OCI-LY7 (cell line): ENCODE data around the gene ZNF737. TPM values are rescaled to one million over a fixed set of nuclear protein-coding genes. Genes with fewer than 3 reads are reported as not detected.
"Not testable (repeated sequence)": the region's sequence is repeated elsewhere in the genome, so short reads cannot be mapped to it uniquely, and the experiment has no call there.

Experiments
- BruUV-seq: library from RNA; stranded (reverse); fragments of 400-500 nt; replicated peaks from 2 replicates; lab custom pipeline; 2021; lab: Mats Ljungman, UMichigan
- CTCF ChIA-PET: fragments of 300-600 bp; sonication (Branson Sonifier 250); formaldehyde crosslinking; loops from one replicate; lab custom pipeline; 2022; ENCODE audit warnings: antibody characterized with exemption; ENCODE audit not compliant: unreplicated experiment; lab: Charles Lee
- POLR2A ChIA-PET: fragments of 300-600 bp; sonication (Branson Sonifier 250); formaldehyde crosslinking; loops from one replicate; lab custom pipeline; 2022; ENCODE audit warnings: antibody characterized with exemption; lab: Charles Lee
- DNase-seq: peaks from one replicate; pipeline ENCODE4 v3.0.0-alpha.2; 2015; ENCODE audit warnings: low spot score
- H2AFZ ChIP-seq: fragments of 200-600 bp; sonication (generic), shearing (Covaris generic); 2 replicates; pipeline ENCODE4 v1.6.1; 2014; ENCODE audit warnings: mild to moderate bottlenecking, antibody characterized with exemption, low read length, moderate library complexity
- H3K27ac ChIP-seq: fragments of 200-600 bp; sonication (generic); 2 replicates; pipeline ENCODE4 v1.5.1; 2014; ENCODE audit warnings: mixed run types, low read depth, mild to moderate bottlenecking, moderate library complexity, low read length, inconsistent platforms; ENCODE audit not compliant: poor library complexity, severe bottlenecking
- H3K36me3 ChIP-seq: fragments of 200-600 bp; sonication (generic); 2 replicates; pipeline ENCODE4 v1.6.1; 2014; ENCODE audit warnings: mild to moderate bottlenecking, antibody characterized with exemption, low read length, moderate library complexity, mixed read lengths; ENCODE audit not compliant: insufficient read depth
- H3K4me1 ChIP-seq: fragments of 200-600 bp; sonication (generic); 2 replicates; pipeline ENCODE4 v1.5.1; 2014; ENCODE audit warnings: mild to moderate bottlenecking, low read length; ENCODE audit not compliant: insufficient read depth, poor library complexity, severe bottlenecking
- H3K4me2 ChIP-seq: fragments of 200-600 bp; sonication (generic); 2 replicates; pipeline ENCODE4 v1.6.1; 2014; ENCODE audit warnings: mild to moderate bottlenecking, low read length
- H3K4me3 ChIP-seq: fragments of 200-600 bp; sonication (generic); 2 replicates; pipeline ENCODE4 v1.5.1; 2014; ENCODE audit warnings: mild to moderate bottlenecking, low read depth, low read length; ENCODE audit not compliant: poor library complexity, severe bottlenecking
- H3K79me2 ChIP-seq: fragments of 200-600 bp; sonication (generic); 2 replicates; pipeline ENCODE4 v1.6.1; 2016; ENCODE audit warnings: low read depth, mild to moderate bottlenecking, low read length, moderate library complexity, mixed read lengths; ENCODE audit not compliant: insufficient read depth
- H3K9me2 ChIP-seq: fragments of 200-600 bp; sonication (generic); 2 replicates; pipeline ENCODE4 v1.6.1; 2016; ENCODE audit warnings: mild to moderate bottlenecking, low read length, mixed read lengths; ENCODE audit not compliant: insufficient read depth
- H3K9me3 ChIP-seq: fragments of 200-600 bp; sonication (generic); 2 replicates; pipeline ENCODE4 v1.6.1; 2014; ENCODE audit warnings: mild to moderate bottlenecking, mixed run types, low read length, mixed read lengths
- H4K20me1 ChIP-seq: fragments of 200-600 bp; sonication (generic); 2 replicates; pipeline ENCODE4 v1.6.1; 2014; ENCODE audit warnings: mild to moderate bottlenecking, antibody characterized with exemption, low read length, moderate library complexity, mixed read lengths; ENCODE audit not compliant: insufficient read depth
- EZH2phosphoT487 ChIP-seq: fragments of 200-600 bp; sonication (generic); IDR thresholded peaks from 2 replicates; pipeline ENCODE4 v1.6.1; 2018; ENCODE audit warnings: low read depth, borderline replicate concordance, mild to moderate bottlenecking, mixed run types, antibody characterized with exemption, low read length, moderate library complexity, mixed read lengths
- intact Hi-C: fragments of 100-400 bp; cut with micrococcal nuclease; formaldehyde crosslinking; loops from one replicate; pipeline ENCODE4 v1.10.0; 2022; ENCODE audit not compliant: unreplicated experiment
- total RNA-seq, 2 experiments: library from RNA; depleted of rRNA in 1 of 2; stranded (reverse); fragments of >200 nt in 1 of 2; shearing (Covaris generic) in 1 of 2; gene quantifications; 2 replicates each; pipeline ENCODE4 v1.2.3, GENCODE V29; 2014 to 2022
- TF ChIP-seq, protein P1 (sequence below): fragments of 200-600 bp; sonication (generic); conservative IDR thresholded peaks from 2 replicates; pipeline ENCODE4 v1.5.1; 2014; ENCODE audit warnings: mild to moderate bottlenecking, antibody characterized with exemption, low read length, moderate library complexity, mixed read lengths

ZNF737 gene
- total RNA-seq, 2 experiments from 2014 or later: 20.4 to 33.5 TPM

DNA sequence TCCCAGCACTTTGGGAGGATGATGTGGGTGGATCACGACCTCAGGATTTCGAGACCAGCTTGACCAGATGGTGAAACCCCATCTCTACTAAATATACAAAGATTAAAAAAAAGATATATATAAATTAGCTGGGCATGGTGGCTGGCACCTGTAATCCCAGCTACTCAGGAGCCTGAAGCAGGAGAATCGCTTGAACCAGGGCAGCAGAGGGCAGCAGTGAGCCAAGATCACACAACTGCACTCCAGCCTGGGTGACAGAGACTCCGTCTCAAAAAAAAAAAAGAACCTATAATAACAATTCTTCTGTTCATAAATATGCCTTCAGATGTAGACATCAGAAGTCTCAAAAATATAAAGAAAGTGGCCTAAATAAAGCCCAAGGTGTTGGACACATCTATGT, 7.6 kb downstream of the ZNF737 start:
- TF ChIP-seq EZH2phosphoT487: no peak
- TF ChIP-seq, protein P1, sequence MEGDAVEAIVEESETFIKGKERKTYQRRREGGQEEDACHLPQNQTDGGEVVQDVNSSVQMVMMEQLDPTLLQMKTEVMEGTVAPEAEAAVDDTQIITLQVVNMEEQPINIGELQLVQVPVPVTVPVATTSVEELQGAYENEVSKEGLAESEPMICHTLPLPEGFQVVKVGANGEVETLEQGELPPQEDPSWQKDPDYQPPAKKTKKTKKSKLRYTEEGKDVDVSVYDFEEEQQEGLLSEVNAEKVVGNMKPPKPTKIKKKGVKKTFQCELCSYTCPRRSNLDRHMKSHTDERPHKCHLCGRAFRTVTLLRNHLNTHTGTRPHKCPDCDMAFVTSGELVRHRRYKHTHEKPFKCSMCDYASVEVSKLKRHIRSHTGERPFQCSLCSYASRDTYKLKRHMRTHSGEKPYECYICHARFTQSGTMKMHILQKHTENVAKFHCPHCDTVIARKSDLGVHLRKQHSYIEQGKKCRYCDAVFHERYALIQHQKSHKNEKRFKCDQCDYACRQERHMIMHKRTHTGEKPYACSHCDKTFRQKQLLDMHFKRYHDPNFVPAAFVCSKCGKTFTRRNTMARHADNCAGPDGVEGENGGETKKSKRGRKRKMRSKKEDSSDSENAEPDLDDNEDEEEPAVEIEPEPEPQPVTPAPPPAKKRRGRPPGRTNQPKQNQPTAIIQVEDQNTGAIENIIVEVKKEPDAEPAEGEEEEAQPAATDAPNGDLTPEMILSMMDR: peak; percentile 66
- intact Hi-C loops: no loop called here
- ChIA-PET CTCF (no interaction called here), POLR2A (interaction anchor here (0.6 kb wide), 1 partner anchor 630 kb away, joined by 3 read pairs; no protein-coding TSS in a partner anchor)
- Histone ChIP-seq H3K79me2 (peaks cover 72% of the 10 kb centered on the region), H3K9me2 (no peaks in the 10 kb centered on the region), H3K9me3 (peaks cover 61% of the 10 kb centered on the region), H3K4me3 (no peak overlapping the region), H2AFZ (no peak overlapping the region), H3K4me2 (no peak overlapping the region), H3K27ac (no peak overlapping the region), H4K20me1 (no peaks in the 10 kb centered on the region), H3K36me3 (peaks cover 94% of the 10 kb centered on the region), H3K4me1 (no peaks in the 10 kb centered on the region)
- no peak for DNase-seq
- BruUV-seq: no TSS peak

DNA sequence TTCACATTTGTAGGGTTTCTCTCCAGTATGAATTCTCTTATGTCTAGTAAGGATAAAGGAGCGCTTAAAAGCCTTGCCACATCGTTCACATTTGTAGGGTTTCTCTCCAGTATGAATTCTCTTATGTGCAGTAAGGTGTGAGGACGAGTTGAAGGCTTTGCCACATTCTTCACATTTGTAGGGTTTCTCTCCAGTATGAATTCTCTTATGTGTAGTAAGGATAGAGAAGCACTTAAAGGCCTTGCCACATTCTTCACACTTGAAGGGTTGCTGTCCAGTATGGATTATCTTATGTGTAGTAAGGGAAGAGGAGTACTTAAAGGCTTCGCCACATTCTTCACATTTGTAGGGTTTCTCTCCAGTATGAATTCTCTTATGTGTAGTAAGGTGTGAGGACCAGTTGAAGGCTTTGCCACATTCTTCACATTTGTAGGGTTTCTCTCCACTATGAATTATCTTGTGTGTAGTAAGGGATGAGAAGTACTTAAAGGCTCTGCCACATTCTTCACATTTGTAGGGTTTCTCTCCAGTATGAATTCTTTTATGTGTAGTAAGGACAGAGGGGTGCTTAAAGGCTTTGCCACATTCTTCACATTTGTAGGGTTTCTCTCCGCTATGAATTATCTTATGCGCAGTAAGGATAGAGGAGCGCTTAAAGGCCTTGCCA, 20.8 kb downstream of the ZNF737 start:
- DNase-seq, H3K9me2 ChIP-seq, CTCF ChIA-PET, H3K27ac ChIP-seq, H3K4me3 ChIP-seq, H3K79me2 ChIP-seq, H4K20me1 ChIP-seq, BruUV-seq, POLR2A ChIA-PET, H2AFZ ChIP-seq, H3K4me2 ChIP-seq, H3K4me1 ChIP-seq: not testable (repeated sequence)
- Histone ChIP-seq H3K9me3 (peaks cover 67% of the 10 kb centered on the region), H3K36me3 (peaks cover 73% of the 10 kb centered on the region)
- intact Hi-C loops: loop anchor here (5.0 kb wide), 1 partner anchor 137 kb away; no protein-coding TSS in a partner anchor

DNA sequence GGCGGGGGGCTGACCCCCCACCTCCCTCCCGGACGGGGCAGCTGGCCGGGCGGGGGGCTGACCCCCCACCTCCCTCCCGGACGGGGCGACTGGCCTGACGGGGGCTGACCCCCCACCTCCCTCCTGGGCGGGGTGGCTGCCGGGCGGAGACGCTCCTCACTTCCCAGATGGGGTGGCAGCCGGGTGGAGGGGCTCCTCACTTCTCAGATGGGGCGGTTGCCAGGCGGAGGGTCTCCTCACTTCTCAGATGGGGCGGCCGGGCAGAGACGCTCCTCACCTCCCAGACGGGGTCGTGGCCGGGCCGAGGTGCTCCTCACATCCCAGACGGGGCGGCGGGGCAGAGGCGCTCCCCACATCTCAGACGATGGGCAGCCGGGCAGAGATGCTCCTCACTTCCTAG, 35.3 kb downstream of the ZNF737 start:
- H3K9me3 ChIP-seq, H3K9me2 ChIP-seq, CTCF ChIA-PET, H3K36me3 ChIP-seq, POLR2A ChIA-PET, H3K4me2 ChIP-seq, H3K79me2 ChIP-seq, H3K4me3 ChIP-seq, H3K27ac ChIP-seq, BruUV-seq, H3K4me1 ChIP-seq, DNase-seq, H2AFZ ChIP-seq, intact Hi-C loops, H4K20me1 ChIP-seq: not testable (repeated sequence)
